ENCODE measurements around the gene PRKCA.

- TF ChIP-seq POLR2A (IDR thresholded peaks at IDR 0.05) (no peak), EP300 (IDR thresholded peaks at IDR 0.05) (no peak)
- TF ChIP-seq, protein P1, sequence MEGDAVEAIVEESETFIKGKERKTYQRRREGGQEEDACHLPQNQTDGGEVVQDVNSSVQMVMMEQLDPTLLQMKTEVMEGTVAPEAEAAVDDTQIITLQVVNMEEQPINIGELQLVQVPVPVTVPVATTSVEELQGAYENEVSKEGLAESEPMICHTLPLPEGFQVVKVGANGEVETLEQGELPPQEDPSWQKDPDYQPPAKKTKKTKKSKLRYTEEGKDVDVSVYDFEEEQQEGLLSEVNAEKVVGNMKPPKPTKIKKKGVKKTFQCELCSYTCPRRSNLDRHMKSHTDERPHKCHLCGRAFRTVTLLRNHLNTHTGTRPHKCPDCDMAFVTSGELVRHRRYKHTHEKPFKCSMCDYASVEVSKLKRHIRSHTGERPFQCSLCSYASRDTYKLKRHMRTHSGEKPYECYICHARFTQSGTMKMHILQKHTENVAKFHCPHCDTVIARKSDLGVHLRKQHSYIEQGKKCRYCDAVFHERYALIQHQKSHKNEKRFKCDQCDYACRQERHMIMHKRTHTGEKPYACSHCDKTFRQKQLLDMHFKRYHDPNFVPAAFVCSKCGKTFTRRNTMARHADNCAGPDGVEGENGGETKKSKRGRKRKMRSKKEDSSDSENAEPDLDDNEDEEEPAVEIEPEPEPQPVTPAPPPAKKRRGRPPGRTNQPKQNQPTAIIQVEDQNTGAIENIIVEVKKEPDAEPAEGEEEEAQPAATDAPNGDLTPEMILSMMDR (IDR thresholded peaks at IDR 0.05) = no peak
Observed at GRCh38 chr17:66459811-66460270, 157.4 kb downstream of the PRKCA start.

Data from suprapubic skin (tissue), 3 donors.